GM18951 (cell line): Measurements from ENCODE around the gene CHRM5.

Experiments
- POLR2A ChIP-seq: IDR thresholded peaks from 4 replicates; pipeline ENCODE4 v1.6.1; 2011; ENCODE audit warnings: mild to moderate bottlenecking; ENCODE audit not compliant: insufficient read length, insufficient read depth; ENCODE audit errors: extremely low read depth
- in situ Hi-C: fragments of 300-500 bp; cut with MboI; formaldehyde crosslinking; loops from one replicate; pipeline ENCODE4 v1.12.0; 2022; ENCODE audit warnings: low sequenced_read_pairs, mixed read lengths, inconsistent platforms; ENCODE audit not compliant: unreplicated experiment

CHRM5 gene, protein sequence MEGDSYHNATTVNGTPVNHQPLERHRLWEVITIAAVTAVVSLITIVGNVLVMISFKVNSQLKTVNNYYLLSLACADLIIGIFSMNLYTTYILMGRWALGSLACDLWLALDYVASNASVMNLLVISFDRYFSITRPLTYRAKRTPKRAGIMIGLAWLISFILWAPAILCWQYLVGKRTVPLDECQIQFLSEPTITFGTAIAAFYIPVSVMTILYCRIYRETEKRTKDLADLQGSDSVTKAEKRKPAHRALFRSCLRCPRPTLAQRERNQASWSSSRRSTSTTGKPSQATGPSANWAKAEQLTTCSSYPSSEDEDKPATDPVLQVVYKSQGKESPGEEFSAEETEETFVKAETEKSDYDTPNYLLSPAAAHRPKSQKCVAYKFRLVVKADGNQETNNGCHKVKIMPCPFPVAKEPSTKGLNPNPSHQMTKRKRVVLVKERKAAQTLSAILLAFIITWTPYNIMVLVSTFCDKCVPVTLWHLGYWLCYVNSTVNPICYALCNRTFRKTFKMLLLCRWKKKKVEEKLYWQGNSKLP

DNA sequence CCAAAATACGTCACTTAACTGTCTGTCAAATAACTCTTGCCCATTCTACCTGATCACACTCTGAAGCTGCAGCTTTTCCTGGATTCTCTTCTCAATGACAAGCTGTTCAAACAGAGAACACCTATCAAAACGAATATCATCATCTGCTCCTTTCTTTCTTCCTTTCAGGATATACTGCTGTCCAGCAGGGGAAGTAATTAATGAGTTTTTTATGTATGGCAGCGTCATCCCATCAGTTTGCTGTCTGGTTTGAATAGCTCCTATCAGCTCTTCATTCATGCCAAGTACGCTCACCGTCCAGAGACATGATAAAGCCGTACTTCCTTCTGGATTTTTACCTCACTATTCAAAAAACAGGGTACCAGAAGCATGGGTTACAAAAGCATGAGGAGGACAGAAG is at the start of gene CHRM5:
Gene CHRM5, plus strand, starts transcription at position 274 of the 400 bp plus-strand sequence. CDS start 94,221 bp downstream, outside the sequence.
- in situ Hi-C loops: no loop called here
- TF ChIP-seq POLR2A: no peak

DNA sequence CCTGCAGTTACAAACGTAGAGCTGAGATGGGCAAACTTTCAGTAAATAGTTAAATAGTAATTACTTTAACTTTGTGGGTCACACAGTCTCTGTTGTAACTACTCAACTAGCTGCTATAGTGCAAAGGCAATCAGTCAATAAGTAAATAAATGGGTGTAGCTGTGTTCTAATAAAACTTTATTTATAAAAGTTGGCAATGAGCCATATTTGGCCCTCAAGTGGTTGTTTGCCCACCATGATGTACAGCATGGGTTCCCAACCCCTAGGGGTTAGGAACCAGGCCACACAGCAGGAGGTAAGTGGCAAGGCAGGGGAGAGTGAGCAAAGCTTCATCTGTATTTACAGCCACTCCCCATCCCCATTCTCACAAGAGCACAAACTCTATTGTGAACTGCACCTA is 44.9 kb upstream of the CHRM5 start:
- in situ Hi-C loops: no loop called here
- TF ChIP-seq POLR2A: no peak

DNA sequence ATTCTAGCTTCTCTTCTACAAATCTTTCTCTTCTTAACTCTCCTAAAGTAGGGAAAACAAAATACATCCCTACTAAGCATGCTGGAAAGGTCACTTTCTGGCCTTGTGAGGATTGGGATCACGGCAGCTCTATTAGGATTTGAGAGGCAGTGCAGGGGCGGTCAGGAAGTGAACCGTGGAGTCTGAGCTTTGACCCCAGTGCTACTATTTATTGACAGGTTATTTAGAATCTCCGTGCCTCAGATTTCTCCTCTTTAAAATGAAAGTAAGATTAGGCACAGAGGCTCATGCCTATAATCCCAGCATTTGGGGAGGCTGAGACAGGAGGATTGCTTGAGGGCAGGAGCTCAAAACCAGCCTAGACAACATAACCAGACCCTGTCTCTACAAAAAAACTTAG is 42.0 kb upstream of the CHRM5 start:
- in situ Hi-C loops: no loop called here
- TF ChIP-seq POLR2A: no peak

DNA sequence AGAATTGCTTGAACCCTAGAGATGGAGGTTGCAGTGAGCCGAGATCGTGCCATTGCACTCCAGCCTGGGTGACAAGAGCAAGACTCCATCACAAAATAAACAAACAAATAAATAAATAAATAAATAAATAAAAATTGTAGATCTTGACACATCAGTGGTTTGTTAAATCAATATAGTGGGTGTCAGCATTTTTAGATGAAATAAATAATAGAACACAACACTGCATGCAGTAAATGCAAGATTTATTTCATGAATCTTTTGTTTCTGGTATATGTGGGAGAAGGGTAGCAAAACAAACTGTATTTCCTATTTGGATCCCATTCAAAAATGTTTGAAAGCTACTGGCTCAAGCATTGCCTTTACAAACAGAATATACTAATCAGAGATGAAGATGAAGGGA is 35.6 kb upstream of the CHRM5 start:
- in situ Hi-C loops: no loop called here
- TF ChIP-seq POLR2A: no peak

DNA sequence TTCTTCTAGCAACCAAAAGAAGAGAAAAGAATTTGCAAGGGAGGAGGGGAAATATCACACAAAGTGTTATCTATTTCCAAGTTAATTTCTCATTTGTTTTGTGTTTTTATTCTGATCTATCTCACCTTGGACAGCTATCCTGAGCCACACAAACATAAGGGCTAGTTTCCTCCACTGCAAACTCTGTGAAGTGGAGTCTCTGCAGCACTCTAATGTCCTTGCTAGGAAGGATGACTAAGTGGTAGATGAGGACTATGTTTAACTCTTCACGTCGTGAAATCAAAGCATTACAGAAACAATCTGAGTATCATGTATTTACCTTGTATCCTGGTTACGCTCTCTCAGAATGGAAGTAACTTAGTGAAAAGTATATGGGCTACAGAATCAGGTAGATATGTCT is 33.9 kb upstream of the CHRM5 start:
- in situ Hi-C loops: no loop called here
- no peak for TF ChIP-seq POLR2A

DNA sequence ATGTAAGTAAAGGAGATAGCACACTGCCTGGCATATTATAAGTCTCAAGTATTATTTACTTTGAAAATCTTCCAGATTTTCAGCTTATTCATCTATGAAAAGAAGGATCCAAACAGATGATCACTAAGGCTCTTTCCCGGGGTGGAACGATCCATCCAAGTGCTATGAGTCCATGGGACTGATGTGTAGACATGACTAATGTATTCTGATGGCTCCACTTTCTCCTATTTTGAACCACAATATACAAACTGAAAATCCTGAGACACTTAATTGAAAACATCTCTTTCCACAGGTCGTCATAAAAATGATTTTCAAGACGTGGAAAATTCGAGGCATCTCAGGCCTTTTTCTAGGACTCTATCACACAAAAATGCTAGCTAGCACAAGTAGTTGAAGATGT is 33.4 kb upstream of the CHRM5 start:
- in situ Hi-C loops: no loop called here
- no peak for TF ChIP-seq POLR2A

DNA sequence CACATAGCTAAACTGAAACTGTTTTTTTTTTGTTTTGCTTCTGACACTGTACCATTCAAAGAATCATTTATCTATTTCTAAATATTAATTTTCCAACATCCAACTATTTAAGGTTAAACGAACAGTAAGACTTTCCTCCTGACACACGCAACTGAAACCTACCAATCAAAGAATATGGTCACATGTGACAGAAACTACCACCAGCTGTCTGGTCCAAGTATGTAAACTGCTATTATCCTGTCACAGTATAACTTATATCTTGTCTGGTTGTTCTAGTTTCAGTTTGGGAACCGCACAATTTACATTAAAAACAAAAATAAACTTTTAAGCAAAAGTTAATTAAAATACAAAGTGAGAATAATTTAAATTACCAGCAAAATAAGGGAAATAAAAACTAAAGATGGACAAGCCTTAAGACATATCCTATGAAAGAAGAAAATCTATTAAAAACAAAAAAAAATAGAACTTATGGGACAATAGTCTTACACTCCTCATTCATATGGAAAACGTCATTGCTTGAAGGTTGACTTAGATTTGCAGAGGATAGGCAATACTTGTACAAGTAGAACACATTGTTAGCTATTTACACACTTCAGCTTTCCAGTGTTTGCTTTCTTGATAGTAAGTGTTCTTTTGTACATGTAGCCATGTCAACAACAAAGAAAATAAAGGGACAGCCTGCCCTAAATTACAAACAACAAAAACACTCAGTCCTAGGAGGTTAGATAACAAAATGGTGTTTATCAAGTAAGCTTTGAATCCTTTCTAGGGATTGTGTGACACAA is 26.8 kb upstream of the CHRM5 start:
- in situ Hi-C loops: no loop called here
- no peak for TF ChIP-seq POLR2A

DNA sequence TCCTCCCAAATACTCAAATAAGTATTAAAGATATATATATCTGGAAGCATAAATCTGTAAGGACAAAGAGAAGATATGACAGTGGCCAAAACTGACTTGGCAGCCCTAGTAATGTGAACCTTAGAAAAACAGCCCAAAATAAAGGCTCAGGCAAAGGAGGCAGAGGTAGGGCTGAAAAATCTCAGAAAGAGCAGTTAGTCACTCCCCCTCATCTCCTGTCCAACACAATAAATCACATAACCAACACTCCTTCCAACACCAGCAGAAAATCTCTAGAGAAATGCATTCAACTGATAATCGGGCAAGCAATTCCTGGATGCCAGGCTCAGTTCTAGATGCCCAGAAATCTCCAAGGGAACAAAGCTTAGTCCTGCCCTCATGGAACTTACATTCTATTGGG is 22.1 kb upstream of the CHRM5 start:
- no peak for TF ChIP-seq POLR2A
- in situ Hi-C loops: no loop called here

DNA sequence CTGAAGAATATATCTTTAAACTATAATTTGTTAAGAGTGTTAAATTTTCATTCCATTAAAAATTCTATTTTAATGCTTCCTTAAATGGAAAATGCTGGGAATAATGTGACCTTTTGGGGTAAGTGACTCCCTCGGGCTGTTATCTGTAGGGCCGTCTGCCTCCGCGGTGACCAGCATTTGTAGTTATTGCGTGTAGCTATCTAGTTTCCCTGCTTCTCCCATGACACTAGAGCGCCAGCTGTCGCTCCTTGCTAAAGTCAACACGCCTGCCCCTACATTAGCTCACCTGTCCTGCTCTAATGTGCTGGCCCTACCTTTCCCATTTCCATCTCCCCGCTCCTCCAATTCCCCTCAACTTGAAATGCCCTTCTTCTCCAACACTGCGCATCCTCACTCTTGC is 12.4 kb upstream of the CHRM5 start:
- in situ Hi-C loops: no loop called here
- no peak for TF ChIP-seq POLR2A

DNA sequence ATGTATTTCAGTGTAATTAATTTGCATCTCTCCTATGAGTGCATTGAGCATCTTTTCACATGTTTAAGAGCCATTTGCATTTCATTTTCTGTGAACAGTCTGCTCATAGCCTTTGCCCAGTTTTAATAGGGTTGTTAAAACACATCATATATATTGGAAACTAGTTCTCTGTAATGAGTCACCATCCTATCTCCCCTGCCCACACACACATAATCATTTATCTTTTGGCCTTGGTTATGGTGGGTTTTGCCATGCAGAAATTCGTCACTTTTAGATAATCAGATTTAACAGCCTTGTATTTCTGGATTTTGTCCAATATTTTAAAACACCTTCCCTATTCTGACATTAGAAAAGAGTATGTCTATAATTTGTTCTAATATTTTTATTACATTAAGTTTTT is 11.9 kb upstream of the CHRM5 start:
- in situ Hi-C loops: no loop called here
- TF ChIP-seq POLR2A: no peak

DNA sequence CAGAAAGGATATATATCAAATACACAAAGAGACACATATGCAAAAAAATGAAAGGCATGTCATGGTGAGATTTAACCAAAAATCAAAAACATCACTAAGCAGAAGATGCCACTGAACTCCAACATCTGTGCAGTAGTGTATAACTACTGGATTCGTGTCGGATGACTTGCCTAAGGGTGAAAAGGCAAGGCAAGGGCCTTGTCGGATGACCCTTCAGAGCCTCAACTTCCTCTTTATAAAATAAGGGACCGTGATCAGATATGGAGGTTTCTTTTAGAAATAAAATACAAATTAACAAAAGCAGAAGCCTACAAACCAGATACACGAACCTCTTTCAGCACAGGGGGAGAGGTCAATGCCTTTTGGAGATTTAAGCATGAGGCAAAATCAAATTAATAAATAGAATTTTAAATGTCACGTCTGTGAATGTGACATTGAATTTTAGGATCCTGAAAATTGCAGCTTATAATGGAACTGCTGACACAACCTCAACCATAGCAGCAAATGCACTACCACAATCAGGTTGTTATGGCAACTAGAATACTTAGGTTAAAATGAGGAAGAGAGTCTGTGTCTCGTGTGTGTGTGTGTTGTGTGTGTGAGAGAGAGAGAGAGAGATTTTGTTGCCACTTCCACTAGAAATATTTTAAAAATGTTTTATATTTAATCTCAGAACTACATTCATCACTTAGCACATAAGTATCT is 8.3 kb upstream of the CHRM5 start:
- TF ChIP-seq POLR2A: no peak
- in situ Hi-C loops: no loop called here

DNA sequence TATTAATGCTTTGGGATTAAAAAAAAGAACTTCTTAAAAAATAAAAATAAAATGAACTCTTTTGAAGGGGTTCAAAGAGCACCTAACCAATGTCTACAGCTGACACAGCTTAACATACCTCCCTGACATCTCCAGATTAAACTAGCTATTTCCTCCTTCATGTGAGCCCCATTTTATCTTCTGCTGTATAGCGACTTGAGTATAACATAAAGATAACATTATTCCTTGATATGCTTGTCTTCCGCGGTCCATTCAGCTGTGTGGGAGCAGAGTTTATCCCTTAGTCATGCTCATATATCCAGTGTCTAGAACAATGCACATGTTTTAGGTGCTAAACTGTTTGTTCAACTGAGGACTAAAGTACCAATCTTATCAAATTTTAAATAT is 7.8 kb upstream of the CHRM5 start:
- in situ Hi-C loops: no loop called here

DNA sequence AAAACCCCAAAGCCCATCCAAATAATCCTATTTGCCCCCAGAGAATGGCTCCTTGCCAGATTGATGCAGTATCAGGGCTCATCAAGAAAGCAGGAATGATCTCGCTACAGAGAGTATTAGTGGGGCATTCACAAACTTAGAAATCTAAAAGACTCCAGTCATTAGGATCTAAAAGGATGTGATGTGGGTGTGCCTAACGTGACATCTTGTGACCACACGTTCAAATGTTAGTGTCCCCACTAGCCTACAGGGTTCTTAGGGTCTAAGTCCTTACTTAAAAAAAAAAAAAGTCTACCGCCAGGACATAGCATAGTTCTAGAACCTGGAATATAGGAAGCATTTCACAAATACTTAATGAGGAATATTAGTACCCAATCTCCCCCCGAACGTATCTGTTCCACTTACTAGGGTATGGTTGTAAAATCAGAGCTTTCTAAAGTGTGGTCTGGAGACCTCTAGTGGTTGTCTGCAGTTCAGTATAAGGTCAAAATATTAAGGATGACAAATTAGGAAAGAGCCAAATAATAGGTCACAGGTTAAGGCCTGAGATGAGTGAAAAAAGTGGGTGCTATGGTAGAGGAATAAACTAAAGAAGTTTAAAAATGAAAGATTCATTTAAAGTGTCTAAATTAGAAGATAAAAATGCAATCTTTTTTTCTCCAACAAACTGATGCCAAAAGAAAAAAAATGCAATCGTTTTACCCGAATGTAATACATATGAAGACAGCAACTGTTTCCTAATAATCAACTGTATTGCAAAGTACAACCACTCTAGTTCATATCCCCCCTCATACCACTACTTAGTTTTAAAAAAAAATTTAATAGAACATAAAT is 4.2 kb upstream of the CHRM5 start:
- in situ Hi-C loops: no loop called here
- TF ChIP-seq POLR2A: no peak

More for the DNA sequence above, 7.8 kb upstream of the CHRM5 start:
- no peak for TF ChIP-seq POLR2A

DNA sequence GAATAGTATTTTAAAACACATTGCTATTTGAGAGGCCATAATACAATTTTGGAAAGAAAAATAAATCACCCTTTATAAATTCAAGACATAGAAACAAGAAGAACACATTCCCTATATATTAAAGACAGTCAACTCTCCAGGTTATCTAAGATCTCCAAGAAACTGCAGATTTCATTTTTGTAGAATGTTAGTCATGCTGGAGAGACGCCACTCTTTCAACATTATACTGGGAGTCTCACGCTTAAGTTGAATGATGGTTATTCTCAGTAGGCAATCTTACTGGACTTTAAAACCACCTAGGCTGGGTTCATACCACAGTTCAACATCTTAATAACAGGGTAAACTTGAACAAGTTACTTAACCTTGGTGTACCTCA is 3.6 kb upstream of the CHRM5 start:
- TF ChIP-seq POLR2A: no peak
- in situ Hi-C loops: no loop called here
